Right lobe of liver (tissue), 6 donors: ENCODE data around the gene ARSG. TPM values are rescaled to one million over a fixed set of nuclear protein-coding genes. Genes with fewer than 3 reads are reported as not detected.

ENCODE experiments used
- ATAC-seq, 4 donors: fragments of 200-7000 bp; cut with Tn5 transposase; one replicate each; pipeline ENCODE4 v1.9.1; 2020; ENCODE audit warnings: mild to moderate bottlenecking in 4 of 4, moderate library complexity in 4 of 4
- DNase-seq, 3 donors: peaks; one replicate each; pipeline ENCODE4 v3.0.0-alpha.2; 2020
- H3K27ac ChIP-seq, 3 donors: fragments of 200-600 bp; one replicate each; pipeline ENCODE4 v1.8.0; 2022
- H3K27me3 ChIP-seq, 2 donors: fragments of 200-600 bp; one replicate each; pipeline ENCODE4 v1.8.0; 2022
- H3K36me3 ChIP-seq, 4 donors: fragments of 200-600 bp; sonication (generic) in 1 of 4; one replicate each; pipeline versions ENCODE4 v1.5.1 to v1.8.0; 2017 to 2022; ENCODE audit warnings: control low read depth in 1 of 4
- H3K4me1 ChIP-seq, 4 donors: fragments of 200-600 bp; sonication (generic) in 1 of 4; one replicate each; pipeline versions ENCODE4 v1.5.1 to v1.8.0; 2017 to 2022; ENCODE audit warnings: control low read depth in 1 of 4
- H3K4me3 ChIP-seq, 3 donors: fragments of 200-600 bp; one replicate each; pipeline ENCODE4 v1.8.0; 2022
- H3K9me3 ChIP-seq, 4 donors: fragments of 200-600 bp; sonication (generic) in 1 of 4; one replicate each; pipeline versions ENCODE4 v1.5.1 to v1.8.0; 2017 to 2022; ENCODE audit warnings: control low read depth in 1 of 4
- POLR2A ChIP-seq: fragments of 450-650 bp; IDR thresholded peaks from one replicate; pipeline ENCODE4 v1.6.1; 2017; ENCODE audit warnings: antibody characterized with exemption, mild to moderate bottlenecking
- WGBS: methylation state at CpG from one replicate; pipeline ENCODE4 v1.1.6; 2018; ENCODE audit warnings: low coverage, low lambda C conversion rate; ENCODE audit not compliant: insufficient coverage; ENCODE audit errors: missing lambda C conversion rate; 5-methylcytosine and 5-hydroxymethylcytosine counted together
- intact Hi-C, 2 donors: fragments of 100-400 bp; cut with DNase I; formaldehyde crosslinking; loops; one replicate each; pipeline versions ENCODE4 v1.11.2 to v1.14.1; 2022
- total RNA-seq, 6 experiments: library from RNA; depleted of rRNA in 2 of 6; stranded (reverse); fragments of >200 nt in 2 of 6; fragmentation: NEBNext Ultra II Directional in 3 of 6; extraction: Animal tissue kit (Norgen Biotek cat#: 25700) in 3 of 6; gene quantifications; one replicate each; pipeline versions ENCODE4 v1.1.0 to v1.2.4, GENCODE V29; 2016 to 2023
- TF ChIP-seq, protein P1 (sequence below), 4 donors: fragments of 200-600 bp in 3 of 4; fragments of 450-650 bp in 1 of 4; IDR thresholded peaks; one replicate each; pipeline versions ENCODE4 v1.5.1 to v1.8.0; 2016 to 2022; ENCODE audit warnings: antibody characterized with exemption in 4 of 4, mild to moderate bottlenecking in 2 of 4
- donor health status: DM: no; HTN: yes; CAD: no.
- donor health status: DM: no; HTN: no; CAD: no.
- donor health status: DM: no; HTN: no; CAD: no.
- donor health status: DM: no; HTN: yes; CAD: no.
- donor health status: DM: no; HTN: yes; CAD: no.

ARSG gene
- total RNA-seq, 6 experiments from 2014 or later = 1.2 to 3.3 (median 2.5) TPM

DNA sequence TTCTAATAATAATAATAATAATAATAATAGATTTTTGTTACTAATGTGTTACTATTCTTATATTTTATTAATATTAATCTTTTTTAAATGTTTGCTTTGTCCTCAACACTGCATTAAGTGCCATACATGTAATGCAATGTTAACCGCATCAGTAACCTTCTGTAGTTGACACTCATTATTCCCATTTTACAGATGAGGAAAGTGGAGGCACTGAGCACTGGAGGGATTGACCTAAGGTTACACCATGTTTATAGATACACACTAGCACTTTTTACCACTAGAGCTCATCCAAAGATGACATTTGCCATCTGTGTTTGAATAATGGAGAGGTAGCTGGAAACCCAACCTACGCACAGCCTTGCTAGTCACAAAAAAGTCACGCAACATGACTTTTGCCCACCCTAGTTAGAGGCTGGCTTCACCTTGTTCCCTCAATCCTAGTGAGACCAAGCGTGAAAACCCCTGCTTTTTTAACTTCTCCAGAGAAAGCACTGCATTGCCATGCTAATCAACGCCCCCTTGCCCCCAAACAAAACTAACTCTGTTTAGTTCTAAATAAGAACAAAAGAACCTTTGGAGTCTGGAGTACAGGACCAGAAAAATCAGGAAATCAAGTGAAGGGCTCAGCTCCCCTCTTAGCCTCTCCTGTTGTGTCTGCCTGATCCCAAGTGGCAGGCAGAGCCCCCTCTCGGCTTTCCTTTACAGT lies 2.3 kb downstream of the ARSG start:
- DNase-seq (no peak), ATAC-seq (no peak)
- Histone ChIP-seq H3K36me3 (no peaks in the 10 kb centered on the region), H3K4me1 (peaks cover 0 to 16% (median 2%) of the 10 kb centered on the region in 4 donors), H3K27me3 (peaks cover 0 to 7% of the 10 kb centered on the region in 2 donors), H3K27ac (no peak overlapping the region), H3K4me3 (no peak overlapping the region), H3K9me3 (no peaks in the 10 kb centered on the region)
- TF ChIP-seq, protein P1, sequence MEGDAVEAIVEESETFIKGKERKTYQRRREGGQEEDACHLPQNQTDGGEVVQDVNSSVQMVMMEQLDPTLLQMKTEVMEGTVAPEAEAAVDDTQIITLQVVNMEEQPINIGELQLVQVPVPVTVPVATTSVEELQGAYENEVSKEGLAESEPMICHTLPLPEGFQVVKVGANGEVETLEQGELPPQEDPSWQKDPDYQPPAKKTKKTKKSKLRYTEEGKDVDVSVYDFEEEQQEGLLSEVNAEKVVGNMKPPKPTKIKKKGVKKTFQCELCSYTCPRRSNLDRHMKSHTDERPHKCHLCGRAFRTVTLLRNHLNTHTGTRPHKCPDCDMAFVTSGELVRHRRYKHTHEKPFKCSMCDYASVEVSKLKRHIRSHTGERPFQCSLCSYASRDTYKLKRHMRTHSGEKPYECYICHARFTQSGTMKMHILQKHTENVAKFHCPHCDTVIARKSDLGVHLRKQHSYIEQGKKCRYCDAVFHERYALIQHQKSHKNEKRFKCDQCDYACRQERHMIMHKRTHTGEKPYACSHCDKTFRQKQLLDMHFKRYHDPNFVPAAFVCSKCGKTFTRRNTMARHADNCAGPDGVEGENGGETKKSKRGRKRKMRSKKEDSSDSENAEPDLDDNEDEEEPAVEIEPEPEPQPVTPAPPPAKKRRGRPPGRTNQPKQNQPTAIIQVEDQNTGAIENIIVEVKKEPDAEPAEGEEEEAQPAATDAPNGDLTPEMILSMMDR (IDR thresholded peaks at IDR 0.05) = no peak
- no peak for TF ChIP-seq POLR2A
- intact Hi-C loops = no loop called here
- 100% methylated on average over 6 of the region's 6 CpGs for WGBS

DNA sequence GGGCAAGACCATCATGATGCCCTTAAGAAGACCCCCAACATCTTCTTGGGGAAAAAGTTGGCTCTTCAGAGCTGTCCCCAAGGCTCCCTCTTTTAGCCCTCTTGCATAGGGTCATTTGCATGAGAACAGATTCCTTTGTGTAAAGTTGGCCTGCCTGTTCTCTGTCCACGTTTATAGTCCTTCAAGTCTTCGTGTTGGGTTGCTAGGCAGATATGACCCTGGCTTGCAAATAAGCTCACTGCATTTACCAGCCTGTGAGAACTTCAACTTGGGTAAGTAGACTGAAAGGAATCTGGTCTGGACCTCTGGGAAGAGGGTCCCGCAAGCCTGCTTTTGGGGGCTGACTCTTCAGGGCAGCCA lies 2.9 kb downstream of the ARSG start:
- DNase-seq (no peak), ATAC-seq (no peak)
- no peaks in the 10 kb centered on the region for H3K9me3 ChIP-seq
- H3K27me3 ChIP-seq = peaks cover 0 to 7% of the 10 kb centered on the region in 2 donors
- H3K27ac ChIP-seq = no peak overlapping the region
- no peak overlapping the region for H3K4me3 ChIP-seq
- no peak for TF ChIP-seq POLR2A
- TF ChIP-seq, protein P1 (IDR thresholded peaks at IDR 0.05) = no peak
- WGBS = 70% methylated on average over 2 of the region's 3 CpGs
- H3K4me1 ChIP-seq = peaks cover 0 to 16% (median 2%) of the 10 kb centered on the region in 4 donors
- no peaks in the 10 kb centered on the region for H3K36me3 ChIP-seq
- intact Hi-C loops = no loop called here

DNA sequence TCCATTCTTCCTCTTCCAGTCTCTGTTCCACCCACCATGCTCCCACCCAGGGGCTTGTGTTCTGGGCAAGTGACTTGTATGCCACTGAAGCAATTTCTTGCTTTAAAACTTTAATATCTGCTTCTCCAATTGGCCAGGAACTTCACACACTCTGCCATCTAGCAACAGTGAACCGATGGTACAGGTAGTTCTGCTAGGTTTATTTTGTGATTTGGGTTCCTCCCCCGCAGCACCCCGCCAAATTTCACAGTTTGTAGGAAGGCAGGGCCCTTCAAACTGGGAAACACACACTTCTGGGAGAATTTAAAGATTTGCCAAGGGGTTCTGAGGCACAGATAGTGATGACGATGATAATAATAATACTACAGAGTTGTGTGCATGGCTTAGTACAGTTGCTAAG lies 3.3 kb downstream of the ARSG start:
- WGBS = 83% methylated on average over 3 of the region's 4 CpGs
- intact Hi-C loops = no loop called here
- DNase-seq (no peak), ATAC-seq (no peak)
- Histone ChIP-seq H3K27ac (no peak overlapping the region), H3K4me3 (no peak overlapping the region), H3K27me3 (peaks cover 0 to 7% of the 10 kb centered on the region in 2 donors), H3K9me3 (no peaks in the 10 kb centered on the region), H3K4me1 (peaks cover 0 to 16% (median 2%) of the 10 kb centered on the region in 4 donors), H3K36me3 (no peaks in the 10 kb centered on the region)
- TF ChIP-seq, protein P1 (IDR thresholded peaks at IDR 0.05) = no peak
- no peak for TF ChIP-seq POLR2A

DNA sequence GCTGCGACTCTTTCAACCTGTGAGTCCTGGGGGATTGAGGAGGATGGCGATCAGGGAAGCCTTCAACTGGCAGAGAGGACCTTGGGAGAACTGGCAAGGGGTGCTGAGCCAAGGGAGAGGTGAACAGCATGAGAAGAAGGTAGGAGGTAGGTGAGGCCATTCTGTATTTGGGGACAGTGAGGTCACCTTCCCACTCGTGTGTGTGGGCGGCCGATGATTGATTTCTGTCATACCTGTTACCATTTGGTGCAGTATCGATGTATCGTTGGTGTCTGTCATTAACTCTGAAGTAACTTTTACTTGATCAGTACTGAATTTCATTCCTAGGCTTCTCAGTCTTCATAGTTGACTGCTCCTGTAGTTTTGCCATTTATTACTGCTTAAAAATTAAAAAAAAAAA lies 3.8 kb downstream of the ARSG start:
- intact Hi-C loops = no loop called here
- H3K27me3 ChIP-seq = peaks cover 0 to 7% of the 10 kb centered on the region in 2 donors
- no peak overlapping the region for H3K27ac ChIP-seq
- DNase-seq = no peak
- no peaks in the 10 kb centered on the region for H3K36me3 ChIP-seq
- ATAC-seq = no peak
- no peaks in the 10 kb centered on the region for H3K9me3 ChIP-seq
- TF ChIP-seq POLR2A = no peak
- TF ChIP-seq, protein P1 (IDR thresholded peaks at IDR 0.05) = no peak
- H3K4me1 ChIP-seq = peaks cover 0 to 16% (median 2%) of the 10 kb centered on the region in 4 donors
- 57% methylated on average over 7 of the region's 7 CpGs for WGBS
- no peak overlapping the region for H3K4me3 ChIP-seq
